RWPE2 (cell line): ENCODE data around the gene CXCL5.
A peak's percentile ranks its signal among the peaks of the same experiment; 100 is the strongest.

ENCODE experiments used
- ATAC-seq: fragments of 200-7000 bp; cut with Tn5 transposase; 3 replicates; pipeline ENCODE4 v1.9.1; 2021; ENCODE audit warnings: low read depth
- DNase-seq: peaks from one replicate; pipeline ENCODE4 v3.0.0-alpha.2; 2020; ENCODE audit warnings: low spot score
- H3K27ac ChIP-seq: fragments of 450-650 bp; 2 replicates; pipeline ENCODE4 v1.5.1; 2017; ENCODE audit warnings: mild to moderate bottlenecking; ENCODE audit not compliant: poor library complexity, severe bottlenecking
- H3K27me3 ChIP-seq: fragments of 250-450 bp; sonication (Bioruptor Pico); 2 replicates; pipeline ENCODE4 v1.5.1; 2021; ENCODE audit warnings: mild to moderate bottlenecking, moderate library complexity; ENCODE audit not compliant: insufficient read depth, poor library complexity, severe bottlenecking
- H3K36me3 ChIP-seq: fragments of 250-450 bp; sonication (Bioruptor Pico); 2 replicates; pipeline ENCODE4 v1.5.1; 2020; ENCODE audit warnings: low read depth, mild to moderate bottlenecking, moderate library complexity
- H3K4me1 ChIP-seq: fragments of 250-450 bp; sonication (Bioruptor Pico); 2 replicates; pipeline ENCODE4 v1.5.1; 2021; ENCODE audit warnings: mild to moderate bottlenecking, moderate library complexity; ENCODE audit not compliant: insufficient read depth, poor library complexity, severe bottlenecking
- H3K4me3 ChIP-seq: fragments of 250-450 bp; sonication (Bioruptor Pico); 2 replicates; pipeline ENCODE4 v1.5.1; 2021; ENCODE audit warnings: mild to moderate bottlenecking, moderate library complexity; ENCODE audit not compliant: severe bottlenecking
- H3K9me3 ChIP-seq: fragments of 250-450 bp; sonication (Bioruptor Pico); 2 replicates; pipeline ENCODE4 v1.5.1; 2021; ENCODE audit warnings: mild to moderate bottlenecking, moderate library complexity; ENCODE audit not compliant: severe bottlenecking
- CTCF ChIP-seq: fragments of 450-650 bp; IDR thresholded peaks from one replicate; pipeline ENCODE4 v1.5.1; 2017; ENCODE audit warnings: mild to moderate bottlenecking, moderate library complexity; ENCODE audit not compliant: poor library complexity, severe bottlenecking

CXCL5 gene

DNA sequence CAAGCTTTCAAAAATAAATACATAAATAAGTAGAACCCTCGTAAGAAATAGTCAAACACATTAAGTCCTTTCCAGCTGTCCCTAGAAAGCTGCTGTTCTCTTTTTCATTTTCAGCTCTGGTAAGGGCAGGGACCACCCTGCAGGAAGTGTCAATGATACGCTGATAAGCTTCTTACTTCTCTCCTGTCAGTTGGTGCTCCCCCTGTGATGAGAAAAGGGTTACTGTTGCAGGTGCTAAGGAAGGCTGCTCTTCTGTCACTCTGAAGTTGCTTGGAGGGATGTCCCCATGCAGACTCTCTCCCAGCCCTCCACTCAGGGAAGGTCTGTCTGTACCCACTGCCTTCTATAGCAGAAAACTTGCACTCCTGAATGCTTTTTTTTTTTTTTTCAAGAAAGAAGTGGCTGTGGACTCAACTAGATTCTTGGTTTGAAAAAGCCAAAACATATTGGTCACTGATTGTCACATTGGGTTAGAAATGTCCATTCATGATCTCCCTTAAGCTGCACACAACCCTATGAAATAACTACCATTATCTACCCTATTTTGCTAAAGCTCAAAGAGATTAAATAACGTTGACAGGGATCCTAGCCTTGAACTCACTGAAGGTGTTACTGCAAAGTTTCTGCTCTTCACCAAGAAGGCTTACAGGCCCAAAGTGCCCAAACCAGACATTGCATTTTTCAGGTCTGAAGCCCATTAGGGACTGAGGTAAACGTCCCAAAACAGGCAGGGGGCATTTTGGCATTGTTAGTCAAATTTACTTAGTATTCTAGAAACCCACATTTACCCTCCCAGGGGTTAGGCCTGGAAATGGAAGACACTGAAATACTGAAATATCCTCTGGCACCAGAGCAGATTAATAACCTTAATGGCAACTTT is 38.8 kb upstream of the CXCL5 start:
- DNase-seq, result no peak
- H3K4me3 ChIP-seq, result peak overlapping the region; percentile 77
- no peak for ATAC-seq

GRCh38 chr4:74033739-74034138 is 35.3 kb upstream of the CXCL5 start:
- ATAC-seq (peak; percentile 84), DNase-seq (no peak)
- no peaks in the 10 kb centered on the region for H3K9me3 ChIP-seq
- no peak for TF ChIP-seq CTCF
- H3K27ac ChIP-seq, result peak overlapping the region; percentile 90
- no peak overlapping the region for H3K4me3 ChIP-seq
- H3K4me1 ChIP-seq, result peaks cover 48% of the 10 kb centered on the region
- no peaks in the 10 kb centered on the region for H3K27me3 ChIP-seq
- peaks cover 20% of the 10 kb centered on the region for H3K36me3 ChIP-seq

More for the DNA sequence above, 38.8 kb upstream of the CXCL5 start:
- Histone ChIP-seq H3K4me1 (peaks cover 33% of the 10 kb centered on the region), H3K9me3 (no peaks in the 10 kb centered on the region), H3K27ac (peak overlapping the region; percentile 90), H3K36me3 (peaks cover 20% of the 10 kb centered on the region), H3K27me3 (no peaks in the 10 kb centered on the region)
- no peak for TF ChIP-seq CTCF

- H3K4me1 ChIP-seq, result peaks cover 48% of the 10 kb centered on the region
- H3K36me3 ChIP-seq, result peaks cover 12% of the 10 kb centered on the region
These were observed 33.6 kb upstream of the CXCL5 start for GRCh38 chr4:74032064-74032463.

GRCh38 chr4:74031576-74031975 is 33.1 kb upstream of the CXCL5 start:
- no peak for TF ChIP-seq CTCF
- Histone ChIP-seq H3K27me3 (no peaks in the 10 kb centered on the region), H3K27ac (peak overlapping the region; percentile 90), H3K36me3 (peaks cover 7% of the 10 kb centered on the region), H3K4me1 (peaks cover 48% of the 10 kb centered on the region), H3K4me3 (no peak overlapping the region), H3K9me3 (peaks cover 2% of the 10 kb centered on the region)
- ATAC-seq (no peak), DNase-seq (no peak)

More at GRCh38 chr4:74032064-74032463, 33.6 kb upstream of the CXCL5 start:
- Histone ChIP-seq H3K27ac (peak overlapping the region; percentile 90), H3K4me3 (no peak overlapping the region), H3K27me3 (no peaks in the 10 kb centered on the region), H3K9me3 (peaks cover 2% of the 10 kb centered on the region)
- DNase-seq (no peak), ATAC-seq (no peak)
- TF ChIP-seq CTCF, result no peak

GRCh38 chr4:74030285-74030684 is 31.8 kb upstream of the CXCL5 start:
- no peak for DNase-seq
- TF ChIP-seq CTCF, result no peak
- H3K4me1 ChIP-seq, result peaks cover 43% of the 10 kb centered on the region
- H3K27ac ChIP-seq, result peak overlapping the region; percentile 90
- H3K4me3 ChIP-seq, result no peak overlapping the region
- H3K27me3 ChIP-seq, result no peaks in the 10 kb centered on the region
- H3K9me3 ChIP-seq, result peaks cover 2% of the 10 kb centered on the region
- no peak for ATAC-seq
- no peaks in the 10 kb centered on the region; the same call in 1 of the 2 replicates for H3K36me3 ChIP-seq
